Mammary epithelial cell (primary cell): ENCODE data around the gene LRP2BP.

ENCODE experiments used
- CTCF ChIP-seq, 2 donors: IDR thresholded peaks in 1 of 2; conservative IDR thresholded peaks in 1 of 2; 2 replicates each; pipeline ENCODE4 v1.5.1; 2011 to 2012; ENCODE audit warnings: inconsistent platforms in 2 of 2, low read length in 2 of 2, mild to moderate bottlenecking in 2 of 2, control low read depth in 1 of 2, low read depth in 1 of 2; ENCODE audit not compliant: insufficient read depth in 1 of 2; ENCODE audit errors: extremely low read depth in 1 of 2
- EZH2 ChIP-seq: IDR thresholded peaks from 2 replicates; pipeline ENCODE4 v1.6.1; 2012; ENCODE audit warnings: low read length, inconsistent platforms, borderline replicate concordance

GRCh38 chr4:185343726-185344581 lies 51.8 kb downstream of the LRP2BP start:
- TF ChIP-seq EZH2 (no peak), CTCF (conservative IDR thresholded peaks at IDR 0.05 in 1 of 2, IDR thresholded peaks at IDR 0.05 in 1 of 2; ENCODE audit: extremely low read depth in 1 of 2, insufficient read depth in 1 of 2, low read depth in 1 of 2, low read length in 2 of 2) (no peak)
